Trophoblast cell (in vitro differentiated cells and primary cell): ENCODE data around the gene ANKS3. TPM values are rescaled to one million over a fixed set of nuclear protein-coding genes. Genes with fewer than 3 reads are reported as not detected.

ENCODE experiments used
- DNase-seq, 2 donors: peaks; one replicate each; pipeline ENCODE4 v3.0.0-alpha.2; 2016
- H2AFZ ChIP-seq: 2 replicates; pipeline ENCODE4 v1.6.1; 2013; ENCODE audit warnings: low read length, moderate library complexity, mild to moderate bottlenecking; ENCODE audit not compliant: insufficient read depth, poor library complexity
- H2AK5ac ChIP-seq: 2 replicates; pipeline ENCODE4 v1.6.1; 2013; ENCODE audit warnings: mild to moderate bottlenecking, low read length
- H2BK120ac ChIP-seq: 2 replicates; pipeline ENCODE4 v1.6.1; 2013; ENCODE audit warnings: low read length, mild to moderate bottlenecking, moderate library complexity; ENCODE audit not compliant: insufficient read depth, poor library complexity
- H2BK12ac ChIP-seq: 2 replicates; pipeline ENCODE4 v1.6.1; 2013; ENCODE audit warnings: mild to moderate bottlenecking, low read length, moderate library complexity
- H2BK5ac ChIP-seq: 2 replicates; pipeline ENCODE4 v1.6.1; 2013; ENCODE audit warnings: low read length, low read depth, moderate library complexity, mild to moderate bottlenecking; ENCODE audit not compliant: poor library complexity
- H3K14ac ChIP-seq: 2 replicates; pipeline ENCODE4 v1.6.1; 2013; ENCODE audit warnings: mild to moderate bottlenecking, low read length
- H3K18ac ChIP-seq: 2 replicates; pipeline ENCODE4 v1.6.1; 2013; ENCODE audit warnings: mild to moderate bottlenecking, low read length
- H3K23ac ChIP-seq: 2 replicates; pipeline ENCODE4 v1.6.1; 2013; ENCODE audit warnings: low read length
- H3K27ac ChIP-seq: 2 replicates; pipeline ENCODE4 v1.5.1; 2013; ENCODE audit warnings: low read depth, mild to moderate bottlenecking, inconsistent platforms, low read length, moderate library complexity
- H3K27me3 ChIP-seq: 2 replicates; pipeline ENCODE4 v1.6.1; 2013; ENCODE audit warnings: inconsistent platforms, mild to moderate bottlenecking, low read length, moderate library complexity; ENCODE audit not compliant: insufficient read depth
- H3K36me3 ChIP-seq, 2 experiments: 1 replicate in 1 of 2; 2 replicates in 1 of 2; pipeline ENCODE4 v1.6.1; 2013; ENCODE audit warnings: low read length in 2 of 2, mild to moderate bottlenecking in 2 of 2, moderate library complexity in 1 of 2; ENCODE audit not compliant: insufficient read depth in 2 of 2, control insufficient read depth in 1 of 2
- H3K4ac ChIP-seq: 2 replicates; pipeline ENCODE4 v1.6.1; 2013; ENCODE audit warnings: low read depth, mild to moderate bottlenecking, low read length, moderate library complexity
- H3K4me1 ChIP-seq, 2 experiments: 1 replicate in 1 of 2; 2 replicates in 1 of 2; pipeline ENCODE4 v1.6.1; 2013; ENCODE audit warnings: low read length in 2 of 2, mild to moderate bottlenecking in 2 of 2, moderate library complexity in 1 of 2; ENCODE audit not compliant: insufficient read depth in 2 of 2, control insufficient read depth in 1 of 2
- H3K4me2 ChIP-seq: 2 replicates; pipeline ENCODE4 v1.6.1; 2013; ENCODE audit warnings: inconsistent platforms, mild to moderate bottlenecking, low read length, moderate library complexity
- H3K4me3 ChIP-seq: 2 replicates; pipeline ENCODE4 v1.5.1; 2013; ENCODE audit warnings: mild to moderate bottlenecking, low read depth, low read length, inconsistent platforms
- H3K79me1 ChIP-seq: one replicate; pipeline ENCODE4 v1.6.1; 2013; ENCODE audit warnings: low read length
- H3K79me2 ChIP-seq: 2 replicates; pipeline ENCODE4 v1.6.1; 2013; ENCODE audit warnings: low read length, mild to moderate bottlenecking; ENCODE audit not compliant: control insufficient read depth, insufficient read depth, poor library complexity
- H3K9ac ChIP-seq: 2 replicates; pipeline ENCODE4 v1.6.1; 2013; ENCODE audit warnings: mild to moderate bottlenecking, low read length
- H3K9me3 ChIP-seq: 2 replicates; pipeline ENCODE4 v1.6.1; 2013; ENCODE audit warnings: low read depth, mild to moderate bottlenecking, control low read depth, inconsistent platforms, low read length; ENCODE audit not compliant: insufficient read depth
- H4K12ac ChIP-seq: 2 replicates; pipeline ENCODE4 v1.6.1; 2013; ENCODE audit warnings: low read depth, mild to moderate bottlenecking, low read length, moderate library complexity
- H4K8ac ChIP-seq: 2 replicates; pipeline ENCODE4 v1.6.1; 2013; ENCODE audit warnings: low read depth, mild to moderate bottlenecking, low read length, moderate library complexity
- H4K91ac ChIP-seq: one replicate; pipeline ENCODE4 v1.6.1; 2013; ENCODE audit warnings: low read depth, mild to moderate bottlenecking, low read length, moderate library complexity
- WGBS: extraction: QIAGEN DNeasy Blood & Tissue Kit; methylation state at CpG from one replicate; pipeline ENCODE4 v1.1.7; 2013; ENCODE audit warnings: missing lambda C conversion rate; ENCODE audit not compliant: insufficient read length, insufficient coverage; ENCODE audit errors: extremely low coverage; 5-methylcytosine and 5-hydroxymethylcytosine counted together
- polyA plus RNA-seq: library from polyadenylated mRNA; stranded (reverse); fragments of 200-250 nt; gene quantifications from 2 replicates; pipeline ENCODE4 v1.2.3, GENCODE V29; 2013

Gene ANKS3, protein sequence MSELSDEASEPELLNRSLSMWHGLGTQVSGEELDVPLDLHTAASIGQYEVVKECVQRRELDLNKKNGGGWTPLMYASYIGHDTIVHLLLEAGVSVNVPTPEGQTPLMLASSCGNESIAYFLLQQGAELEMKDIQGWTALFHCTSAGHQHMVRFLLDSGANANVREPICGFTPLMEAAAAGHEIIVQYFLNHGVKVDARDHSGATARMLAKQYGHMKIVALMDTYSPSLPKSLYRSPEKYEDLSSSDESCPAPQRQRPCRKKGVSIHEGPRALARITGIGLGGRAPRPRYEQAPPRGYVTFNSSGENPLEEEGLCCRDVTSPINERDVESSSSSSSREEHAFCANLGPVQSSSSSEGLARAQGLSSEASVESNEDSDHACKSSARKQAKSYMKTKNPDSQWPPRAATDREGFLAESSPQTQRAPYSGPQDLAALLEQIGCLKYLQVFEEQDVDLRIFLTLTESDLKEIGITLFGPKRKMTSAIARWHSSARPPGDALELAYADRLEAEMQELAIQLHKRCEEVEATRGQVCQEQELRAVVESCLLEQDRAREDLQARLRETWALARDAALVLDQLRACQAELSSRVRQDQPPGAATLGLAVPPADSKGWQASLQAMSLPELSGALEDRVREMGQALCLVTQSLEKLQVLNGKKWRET
- polyA plus RNA-seq, result 6.5 and 6.6 TPM in 2 replicates

DNA sequence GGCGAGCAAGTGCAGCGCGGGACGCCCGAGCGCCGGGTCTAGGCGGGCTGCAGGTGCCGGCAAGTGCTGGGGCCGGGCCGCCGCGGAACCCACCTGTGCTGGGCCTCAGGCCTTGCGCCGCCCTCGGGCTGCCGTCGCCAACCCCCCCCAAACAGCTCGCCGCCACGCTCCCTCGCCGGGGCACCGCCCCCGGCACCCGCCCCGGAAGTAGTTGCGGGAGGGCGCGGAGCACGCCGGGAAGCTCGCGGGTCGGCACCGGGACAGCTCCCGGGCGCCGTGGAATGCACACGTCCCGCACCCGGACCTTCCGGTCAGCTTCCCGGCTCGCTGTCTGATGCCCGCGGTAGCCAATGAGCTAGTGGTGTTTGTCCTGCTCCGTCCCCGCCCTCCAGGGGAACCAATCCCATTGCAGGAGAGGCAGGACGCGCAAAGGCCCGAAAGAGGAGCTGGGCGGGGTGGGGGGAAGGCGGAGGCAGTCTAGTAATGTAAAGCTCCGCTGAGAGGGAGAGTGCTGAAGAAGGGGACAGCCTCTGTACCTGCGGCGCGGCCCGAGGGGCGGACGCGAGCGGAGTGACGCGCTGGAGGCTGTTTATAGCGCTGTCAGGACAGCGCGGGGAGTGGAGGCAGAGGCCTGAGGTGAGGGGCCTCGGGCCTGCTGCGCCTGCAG lies at the start of gene ANKS3, which contains the start of gene DNAAF8:
TSS of gene ANKS3 (minus strand) at position 209 of the 667 bp plus-strand sequence. CDS start 4,122 bp downstream, outside the sequence.
TSS of gene DNAAF8 (plus strand) at position 475 of the 667 bp plus-strand sequence. CDS start 1,978 bp downstream, outside the sequence.
- Histone ChIP-seq H3K4me3 (peak within 1 kb of the TSS; percentile 89), H2BK5ac (peak within 1 kb of the TSS; percentile 57), H3K79me1 (peaks cover 7% of the 10 kb centered on the region), H3K23ac (no peak within 1 kb of the TSS), H3K9ac (peak within 1 kb of the TSS; percentile 6), H3K9me3 (no peaks in the 10 kb centered on the region), H2BK120ac (peak within 1 kb of the TSS; percentile 35), H3K27me3 (no peaks in the 10 kb centered on the region), H3K4me2 (peak within 1 kb of the TSS; percentile 78), H4K12ac (peak within 1 kb of the TSS; percentile 90), H3K18ac (peak within 1 kb of the TSS; percentile 95), H2AK5ac (peak within 1 kb of the TSS; percentile 62), H3K4ac (peak within 1 kb of the TSS; percentile 86), H3K36me3 (peaks cover 4 to 6% of the 10 kb centered on the region in 2 experiments), H3K14ac (peak within 1 kb of the TSS; percentile 90), H2BK12ac (peak within 1 kb of the TSS; percentile 28), H3K4me1 (peaks cover 11 to 16% of the 10 kb centered on the region in 2 experiments), H3K27ac (peak within 1 kb of the TSS; percentile 35), H4K8ac (peak within 1 kb of the TSS; percentile 91), H4K91ac (peak within 1 kb of the TSS; percentile 82), H2AFZ (peak within 1 kb of the TSS; percentile 96), H3K79me2 (peaks cover 2% of the 10 kb centered on the region)
- no CpG with 5 or more reads among the region's 70 CpGs for WGBS
- peak; percentile 92 to 96 for DNase-seq

DNA sequence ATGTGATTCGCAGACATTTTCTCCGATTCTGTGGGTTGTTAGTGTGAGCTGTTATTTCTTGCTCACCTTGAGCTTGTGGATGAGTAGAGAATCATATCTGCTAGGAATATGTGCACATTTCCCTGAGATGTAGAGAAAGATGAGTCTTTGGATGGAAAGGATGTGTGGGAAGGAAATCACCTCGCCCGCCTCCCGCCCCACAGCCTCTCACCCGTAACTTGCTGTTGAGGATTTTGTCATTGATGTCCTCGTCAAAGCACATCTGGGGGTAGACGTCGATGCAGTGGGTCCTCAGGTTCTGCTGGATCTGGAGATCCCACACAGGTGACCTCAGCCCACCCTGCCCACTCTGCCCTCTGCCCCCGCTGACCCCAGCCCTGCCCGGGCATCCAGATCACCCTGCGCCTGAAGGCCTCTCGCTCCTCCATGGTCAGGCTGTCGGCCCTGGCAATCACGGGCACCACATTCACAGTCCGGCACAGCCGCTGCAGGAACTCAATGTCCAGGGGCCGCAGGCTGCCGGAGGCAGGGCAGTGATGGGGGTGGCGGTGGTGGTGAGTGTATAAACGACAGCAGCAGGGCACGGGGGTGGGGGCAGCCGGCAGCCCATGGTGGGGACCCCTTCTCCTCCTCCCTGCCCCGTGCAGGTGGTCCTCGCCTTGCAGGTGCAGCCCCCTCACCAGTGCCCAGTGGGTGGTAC lies 49.3 kb upstream of the ANKS3 start:
- no peaks in the 10 kb centered on the region for H3K36me3 ChIP-seq
- H3K79me2 ChIP-seq, result no peaks in the 10 kb centered on the region
- H4K8ac ChIP-seq, result no peak overlapping the region
- H4K91ac ChIP-seq, result no peak overlapping the region
- H3K27ac ChIP-seq, result no peak overlapping the region
- no peak for DNase-seq
- no peak overlapping the region for H4K12ac ChIP-seq
- no peak overlapping the region for H3K4ac ChIP-seq
- H3K4me3 ChIP-seq, result no peak overlapping the region
- no peak overlapping the region for H2BK120ac ChIP-seq
- H3K9me3 ChIP-seq, result peaks cover 7% of the 10 kb centered on the region
- no peaks in the 10 kb centered on the region for H3K4me1 ChIP-seq
- H3K14ac ChIP-seq, result no peak overlapping the region
- H2AFZ ChIP-seq, result no peak overlapping the region
- no peak overlapping the region for H2BK12ac ChIP-seq
- H3K27me3 ChIP-seq, result no peaks in the 10 kb centered on the region
- H2BK5ac ChIP-seq, result no peak overlapping the region
- no peak overlapping the region for H2AK5ac ChIP-seq
- no peaks in the 10 kb centered on the region for H3K79me1 ChIP-seq
- H3K9ac ChIP-seq, result no peak overlapping the region
- no peak overlapping the region for H3K4me2 ChIP-seq
- H3K18ac ChIP-seq, result no peak overlapping the region
- no peak overlapping the region for H3K23ac ChIP-seq
- WGBS, result no CpG with 5 or more reads among the region's 25 CpGs

DNA sequence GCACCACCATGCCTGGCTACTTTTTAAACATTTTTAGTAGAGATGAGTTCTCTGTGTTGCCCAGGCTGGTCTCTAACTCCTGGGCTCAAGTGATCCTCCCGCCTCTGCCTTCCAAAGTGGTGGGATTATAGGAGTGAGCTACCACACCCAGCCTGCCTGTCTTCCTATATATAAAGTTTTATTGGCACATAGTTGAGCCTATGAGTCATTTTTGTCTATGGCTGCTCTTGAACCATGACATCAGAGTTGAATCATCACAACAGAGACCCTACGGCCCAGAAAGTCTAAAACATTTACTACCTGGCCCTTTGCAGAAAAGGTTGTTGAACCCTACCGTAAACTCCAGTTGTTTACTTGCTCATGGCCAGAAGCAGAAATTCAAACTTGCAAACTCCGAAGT lies 46.2 kb upstream of the ANKS3 start:
- WGBS, result no CpG with 5 or more reads among the region's 4 CpGs
- no peak for DNase-seq

DNA sequence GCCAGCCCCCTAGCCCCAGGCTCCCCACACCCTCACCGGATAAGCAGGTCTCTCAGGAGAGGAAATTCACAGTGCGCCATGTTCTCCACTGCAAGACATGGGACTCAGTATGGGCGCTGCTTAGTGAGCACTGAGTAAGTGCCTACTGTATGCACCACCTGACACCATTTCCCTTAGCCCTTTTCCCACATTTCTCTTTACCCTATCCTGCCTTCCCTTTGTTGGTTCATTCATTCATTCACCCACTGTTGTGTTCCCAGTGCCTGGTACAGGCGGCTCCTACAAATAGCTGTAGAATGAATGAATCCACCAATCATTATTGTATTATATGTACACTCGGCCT lies 44.0 kb upstream of the ANKS3 start:
- no peak overlapping the region for H3K18ac ChIP-seq
- H3K36me3 ChIP-seq, result no peaks in the 10 kb centered on the region
- H4K91ac ChIP-seq, result no peak overlapping the region
- H2AFZ ChIP-seq, result no peak overlapping the region
- DNase-seq, result no peak
- no CpG with 5 or more reads among the region's 5 CpGs for WGBS
- peaks cover 3% of the 10 kb centered on the region for H3K9me3 ChIP-seq
- H3K4me3 ChIP-seq, result no peak overlapping the region
- peaks cover 0 to 2% of the 10 kb centered on the region in 2 experiments for H3K4me1 ChIP-seq
- H3K79me2 ChIP-seq, result no peaks in the 10 kb centered on the region
- no peak overlapping the region for H4K8ac ChIP-seq
- no peak overlapping the region for H2AK5ac ChIP-seq
- H3K23ac ChIP-seq, result no peak overlapping the region
- no peak overlapping the region for H3K27ac ChIP-seq
- no peaks in the 10 kb centered on the region for H3K79me1 ChIP-seq
- no peak overlapping the region for H3K14ac ChIP-seq
- H3K9ac ChIP-seq, result no peak overlapping the region
- H3K4me2 ChIP-seq, result no peak overlapping the region
- H2BK12ac ChIP-seq, result no peak overlapping the region
- H4K12ac ChIP-seq, result no peak overlapping the region
- no peak overlapping the region for H3K4ac ChIP-seq
- H2BK120ac ChIP-seq, result no peak overlapping the region
- no peaks in the 10 kb centered on the region for H3K27me3 ChIP-seq
- H2BK5ac ChIP-seq, result no peak overlapping the region

More for the DNA sequence above, 46.2 kb upstream of the ANKS3 start:
- H3K27ac ChIP-seq, result no peak overlapping the region
- no peak overlapping the region for H2BK120ac ChIP-seq
- H3K36me3 ChIP-seq, result no peaks in the 10 kb centered on the region
- H4K8ac ChIP-seq, result no peak overlapping the region
- H3K27me3 ChIP-seq, result no peaks in the 10 kb centered on the region
- no peaks in the 10 kb centered on the region for H3K79me1 ChIP-seq
- H3K4me3 ChIP-seq, result no peak overlapping the region
- no peaks in the 10 kb centered on the region for H3K79me2 ChIP-seq
- peaks cover 0 to 2% of the 10 kb centered on the region in 2 experiments for H3K4me1 ChIP-seq
- peaks cover 7% of the 10 kb centered on the region for H3K9me3 ChIP-seq
- no peak overlapping the region for H3K9ac ChIP-seq
- no peak overlapping the region for H3K4me2 ChIP-seq
- no peak overlapping the region for H4K91ac ChIP-seq
- no peak overlapping the region for H3K14ac ChIP-seq
- H2AK5ac ChIP-seq, result no peak overlapping the region
- no peak overlapping the region for H2AFZ ChIP-seq
- no peak overlapping the region for H2BK5ac ChIP-seq
- no peak overlapping the region for H3K23ac ChIP-seq
- H2BK12ac ChIP-seq, result no peak overlapping the region
- H4K12ac ChIP-seq, result no peak overlapping the region
- no peak overlapping the region for H3K18ac ChIP-seq
- H3K4ac ChIP-seq, result no peak overlapping the region
